ENCODE measurements around the gene ZNF70.
A peak's percentile ranks its signal among the peaks of the same experiment; 100 is the strongest.

The ZNF70 gene

DNA sequence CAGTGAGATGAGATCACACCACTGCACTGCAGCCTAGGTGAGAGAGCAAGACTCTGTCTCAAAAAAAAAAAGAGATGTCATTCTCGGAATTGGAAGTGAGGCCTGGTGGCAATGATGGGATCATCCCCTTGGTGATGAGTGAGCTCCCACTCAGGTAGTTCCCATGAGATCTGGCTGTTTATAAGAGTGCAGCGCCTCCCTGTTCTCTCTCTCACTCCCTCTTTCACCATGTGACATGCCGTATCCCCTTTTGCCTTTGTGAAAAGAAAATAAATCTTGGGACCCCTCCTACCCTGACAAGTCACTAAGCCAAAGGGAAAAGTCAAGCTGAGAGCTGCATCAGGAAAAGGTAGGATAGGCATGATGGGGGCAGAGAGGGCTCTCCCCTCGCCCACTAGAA lies 28.8 kb downstream of the ZNF70 start:
- no peak overlapping the region for H3K4me3 ChIP-seq (replicated peaks; ENCODE audit: low read depth, low read length)
- DNase-seq (ENCODE audit: low read depth), result no peak
- no peak for TF ChIP-seq CTCF (IDR thresholded peaks at IDR 0.05; ENCODE audit: low read length, missing control alignments)

DNA sequence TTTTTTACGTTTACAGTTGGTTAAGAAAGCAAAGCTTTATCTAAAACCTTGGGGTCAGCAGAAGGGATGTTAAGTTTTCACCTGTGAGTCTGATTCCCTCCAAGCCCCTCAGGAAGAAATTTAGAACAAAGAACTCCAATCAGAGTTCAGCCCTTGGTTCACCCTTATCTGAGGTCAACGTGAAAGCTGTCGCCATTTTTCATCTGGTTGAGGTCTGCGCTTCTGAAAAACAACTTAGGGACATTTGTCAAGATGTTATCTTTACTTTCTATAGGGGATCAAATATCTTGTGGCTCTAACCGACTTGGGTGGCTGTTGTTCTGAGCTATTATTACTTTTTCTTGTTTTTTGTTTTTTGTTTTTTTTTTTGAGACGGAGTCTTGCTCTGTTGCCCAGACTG lies 30.1 kb downstream of the ZNF70 start:
- no peak overlapping the region for H3K4me3 ChIP-seq (replicated peaks; ENCODE audit: low read depth, low read length)
- no peak for TF ChIP-seq CTCF (IDR thresholded peaks at IDR 0.05; ENCODE audit: low read length, missing control alignments)

GRCh38 chr22:23718371-23719165 lies 32.3 kb downstream of the ZNF70 start:
- no peak overlapping the region for H3K4me3 ChIP-seq (replicated peaks; ENCODE audit: low read depth, low read length)
- no peak for TF ChIP-seq CTCF (IDR thresholded peaks at IDR 0.05; ENCODE audit: low read length, missing control alignments)
- DNase-seq (ENCODE audit: low read depth), result no peak

More for the DNA sequence above, 30.1 kb downstream of the ZNF70 start:
- DNase-seq (ENCODE audit: low read depth), result no peak

- TF ChIP-seq CTCF (IDR thresholded peaks at IDR 0.05; ENCODE audit: low read length, missing control alignments), result no peak
- H3K4me3 ChIP-seq (replicated peaks; ENCODE audit: low read depth, low read length), result peak overlapping the region; percentile 85
- DNase-seq (ENCODE audit: low read depth), result peak; percentile 89
Observed at GRCh38 chr22:23716811-23717801, 33.8 kb downstream of the ZNF70 start.

GRCh38 chr22:23715806-23716375 lies 35.0 kb downstream of the ZNF70 start:
- no peak for TF ChIP-seq CTCF (IDR thresholded peaks at IDR 0.05; ENCODE audit: low read length, missing control alignments)
- DNase-seq (ENCODE audit: low read depth), result peak; percentile 9
- H3K4me3 ChIP-seq (replicated peaks; ENCODE audit: low read depth, low read length), result peak overlapping the region; percentile 85

DNA sequence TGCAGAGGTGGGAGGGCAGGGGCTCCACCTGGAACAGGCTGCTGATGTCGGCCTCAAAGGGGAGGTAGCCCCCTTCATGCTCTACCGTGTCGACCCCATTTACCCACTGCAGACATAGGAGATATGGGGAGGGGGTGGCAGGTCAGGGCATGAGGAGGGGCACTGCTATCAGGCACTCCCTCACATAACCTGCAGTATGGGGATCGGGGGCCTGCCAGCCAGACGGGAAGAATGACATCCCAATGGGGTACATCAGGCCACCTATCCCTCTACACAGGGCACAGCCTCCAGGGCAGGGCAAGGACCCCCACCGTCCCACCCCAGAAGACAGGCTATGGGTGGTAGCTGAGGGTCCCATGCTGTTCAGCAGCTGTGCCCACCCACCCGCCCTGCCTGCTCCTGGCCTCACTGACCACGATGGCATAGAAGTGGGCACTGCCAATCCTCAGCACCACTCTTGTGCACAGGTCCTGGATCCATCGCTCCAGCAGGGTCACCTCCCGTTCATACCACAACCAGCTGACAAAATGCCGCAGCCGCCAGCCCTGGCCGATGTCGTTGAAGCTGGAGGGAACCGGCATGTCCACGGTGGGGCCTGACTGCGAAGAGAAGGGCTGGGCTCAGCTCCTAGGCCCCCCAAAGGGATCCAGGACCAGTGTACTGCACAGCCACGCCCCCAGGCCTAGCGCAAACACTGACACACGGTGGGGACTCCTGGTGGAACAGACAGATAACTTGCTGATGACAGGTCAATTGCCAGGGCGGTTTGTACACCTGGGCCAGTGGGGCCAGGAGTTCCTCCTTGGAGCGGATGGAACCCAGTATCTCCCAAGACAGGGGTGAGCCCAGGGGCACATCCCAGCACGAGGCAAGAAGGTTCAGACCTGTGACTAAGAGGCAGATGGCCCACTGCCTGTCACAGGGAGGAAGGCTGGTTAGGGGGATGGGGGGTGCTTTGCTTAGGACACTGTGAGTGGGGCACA lies 36.0 kb downstream of the ZNF70 start:
- no peak for DNase-seq (ENCODE audit: low read depth)
- no peak for TF ChIP-seq CTCF (IDR thresholded peaks at IDR 0.05; ENCODE audit: low read length, missing control alignments)
- H3K4me3 ChIP-seq (replicated peaks; ENCODE audit: low read depth, low read length), result no peak overlapping the region

Measured in fibroblast of pulmonary artery (primary cell).